ACHN (cell line): Measurements from ENCODE around the gene NEXN.
"Not testable (repeated sequence)": the region's sequence is repeated elsewhere in the genome, so short reads cannot be mapped to it uniquely, and the experiment has no call there.

Experiments used
- DNase-seq: peaks from one replicate; pipeline ENCODE4 v3.0.0-alpha.2; 2015
- in situ Hi-C: cut with HindIII; loops from 2 replicates; pipeline ENCODE4 v1.10.0; 2017; ENCODE audit warnings: low sequenced_read_pairs, low pct_ligation_motif_present, low pct_unique_long_range_greater_than_20kb

The NEXN gene

DNA sequence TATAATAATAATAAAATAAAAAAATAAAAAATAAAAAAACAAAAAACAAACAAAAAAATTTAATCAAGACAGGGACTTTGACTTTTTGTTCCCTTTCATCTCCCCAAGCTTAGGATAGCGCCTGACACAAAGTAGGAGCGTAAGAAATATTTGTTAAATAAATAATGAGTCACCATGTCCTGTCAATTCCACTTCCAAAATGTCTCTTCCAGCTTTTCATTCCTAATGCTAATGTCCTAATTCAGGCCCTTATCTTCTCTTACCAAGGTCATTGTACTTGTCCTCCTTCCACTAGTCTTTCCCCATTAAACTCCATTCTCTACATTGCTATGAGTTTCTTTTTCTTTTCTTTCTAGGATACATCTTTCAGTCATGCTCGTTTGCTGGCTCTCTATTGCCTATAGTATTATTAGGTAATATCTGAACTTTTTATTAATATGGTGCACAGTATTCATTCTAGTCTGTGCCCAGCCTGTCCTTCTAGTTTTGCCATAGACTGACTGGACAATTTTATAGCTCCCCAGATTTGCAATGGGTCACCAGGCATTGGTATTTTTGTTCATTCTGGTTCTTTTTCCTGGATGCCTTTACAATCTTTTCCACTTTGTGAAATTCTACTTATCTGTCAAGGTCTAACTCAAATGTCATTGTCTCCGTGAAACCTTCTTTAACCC lies 11.4 kb downstream of the NEXN start:
- DNase-seq = no peak
- in situ Hi-C loops = no loop called here

DNA sequence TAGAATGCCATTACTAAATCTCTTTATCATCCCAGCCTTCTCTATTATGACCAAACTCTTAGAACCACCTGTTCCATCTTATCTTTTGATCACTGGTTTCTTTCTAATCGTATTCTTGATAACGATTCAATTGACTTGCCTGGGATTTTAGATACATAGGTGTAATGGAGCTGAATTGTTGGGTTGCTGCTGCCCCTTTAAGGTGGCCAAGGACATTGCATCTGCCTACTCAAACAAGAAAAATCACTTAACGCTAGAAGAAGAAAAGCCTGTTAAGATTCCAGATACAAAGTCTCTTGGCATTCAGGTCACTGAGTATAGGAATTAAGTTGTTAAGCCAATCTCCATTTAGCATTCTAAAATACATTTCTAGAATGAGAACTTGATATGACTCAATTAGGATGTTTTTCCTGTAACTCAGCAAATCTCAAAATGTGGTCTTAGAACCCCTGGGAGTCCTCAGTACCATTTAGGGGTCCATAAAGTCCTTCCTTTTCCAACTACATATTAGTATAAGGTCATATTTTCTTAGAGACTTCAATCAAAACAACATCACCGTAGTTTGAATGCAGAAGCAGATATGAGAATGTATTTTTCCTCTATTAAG lies 12.4 kb downstream of the NEXN start:
- in situ Hi-C loops = no loop called here
- DNase-seq = peak; percentile 64

DNA sequence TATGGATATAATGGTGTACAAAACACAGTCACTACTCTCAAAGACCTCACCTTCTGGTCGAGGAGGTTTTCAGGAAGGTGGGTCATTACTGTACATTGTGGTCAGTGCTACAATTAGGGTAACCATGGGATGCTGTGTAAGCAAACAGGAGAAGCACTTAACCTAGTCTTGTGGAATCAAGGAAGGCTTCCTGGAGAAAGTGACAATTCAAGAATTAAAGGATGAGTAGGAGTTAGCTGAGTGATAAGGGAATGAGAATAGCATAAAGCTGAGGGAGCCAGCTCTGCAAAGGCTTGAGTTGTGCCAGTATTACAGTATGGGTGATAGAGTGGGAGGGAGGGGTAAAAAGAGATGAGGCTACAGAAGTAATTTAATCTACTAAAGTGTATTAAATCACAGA lies 17.2 kb downstream of the NEXN start:
- in situ Hi-C loops = no loop called here
- no peak for DNase-seq

GRCh38 chr1:77906019-77906545 lies 17.7 kb downstream of the NEXN start:
- in situ Hi-C loops = no loop called here
- no peak for DNase-seq

- in situ Hi-C loops = no loop called here
- no peak for DNase-seq
These were observed 18.2 kb downstream of the NEXN start for GRCh38 chr1:77906624-77907023.

- DNase-seq = no peak
- in situ Hi-C loops = no loop called here
These were observed 21.7 kb downstream of the NEXN start for GRCh38 chr1:77910116-77910515.

DNA sequence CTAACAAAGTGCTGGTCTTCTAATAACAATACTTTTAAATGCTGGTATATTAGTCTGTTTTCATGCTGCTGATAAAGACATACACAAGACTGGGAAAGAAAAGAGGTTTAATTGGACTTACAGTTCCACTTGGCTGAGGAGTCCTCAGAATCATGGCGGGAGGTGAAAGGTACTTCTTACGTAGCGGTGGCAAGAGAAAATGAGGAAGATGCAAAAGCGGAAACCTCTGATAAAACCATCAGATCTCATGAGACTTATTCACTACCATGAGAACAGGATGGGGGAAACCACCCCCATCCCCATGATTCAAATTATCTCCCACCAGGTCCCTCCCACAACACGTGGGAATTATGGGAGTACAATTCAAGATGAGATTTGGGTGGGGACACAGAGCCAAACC lies 30.5 kb downstream of the NEXN start:
- DNase-seq, in situ Hi-C loops: not testable (repeated sequence)

GRCh38 chr1:77925518-77925917 lies 37.1 kb downstream of the NEXN start:
- in situ Hi-C loops = no loop called here
- no peak for DNase-seq

DNA sequence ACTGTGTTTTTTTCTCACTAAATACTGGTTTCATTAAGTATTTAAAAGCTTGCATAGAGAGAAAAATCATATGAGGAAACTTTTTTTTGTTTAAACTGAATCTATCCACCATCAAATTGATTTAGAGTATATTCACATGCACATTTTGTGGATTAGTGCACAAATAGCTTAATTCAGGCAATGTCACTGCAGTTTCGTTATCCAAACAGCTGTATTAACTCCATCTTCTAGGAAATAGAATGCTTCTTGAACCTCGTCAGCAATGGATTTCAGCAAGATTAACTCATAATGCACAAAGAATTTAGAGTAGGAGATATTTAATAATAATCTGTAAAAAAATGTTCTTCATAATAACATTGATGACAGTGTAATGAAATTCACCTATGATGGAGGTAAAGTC lies 37.5 kb downstream of the NEXN start:
- in situ Hi-C loops = no loop called here
- DNase-seq = no peak

- in situ Hi-C loops = no loop called here
- DNase-seq = no peak
These were observed 38.3 kb downstream of the NEXN start for GRCh38 chr1:77926561-77927357.

GRCh38 chr1:77927414-77927813 lies 39.0 kb downstream of the NEXN start:
- no peak for DNase-seq
- in situ Hi-C loops = no loop called here

- in situ Hi-C loops = no loop called here
- DNase-seq = no peak
These were observed 41.4 kb downstream of the NEXN start for GRCh38 chr1:77929806-77930205.

DNA sequence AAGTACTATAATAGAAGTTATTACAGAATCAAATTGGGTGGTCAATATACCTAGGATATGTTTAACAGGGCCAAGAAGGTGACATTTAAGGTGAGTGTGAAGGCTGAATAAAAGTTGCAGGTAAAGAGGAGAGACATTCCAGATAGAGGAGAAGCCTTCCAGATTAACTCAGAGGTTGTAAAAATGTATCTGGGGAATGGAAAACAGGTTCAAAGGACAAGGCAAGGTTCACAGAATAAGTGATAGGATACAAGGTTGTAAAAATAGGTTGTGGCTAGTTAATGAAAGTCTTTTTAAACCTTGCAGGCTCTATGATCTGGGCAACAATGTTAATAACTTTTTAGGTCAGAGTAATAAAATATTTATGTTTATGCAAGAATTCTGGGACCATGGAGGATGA lies 50.2 kb downstream of the NEXN start:
- DNase-seq = no peak
- in situ Hi-C loops = no loop called here

- in situ Hi-C loops = no loop called here
- no peak for DNase-seq
These were observed 52.6 kb downstream of the NEXN start for GRCh38 chr1:77940921-77941570.

GRCh38 chr1:77942400-77943140 lies 54.1 kb downstream of the NEXN start:
- in situ Hi-C loops = no loop called here

GRCh38 chr1:77945345-77945744 lies 56.9 kb downstream of the NEXN start:
- DNase-seq = no peak

More at GRCh38 chr1:77942400-77943140, 54.1 kb downstream of the NEXN start:
- no peak for DNase-seq

GRCh38 chr1:77948841-77949424 lies 60.5 kb downstream of the NEXN start:
- DNase-seq = peak; percentile 43
- in situ Hi-C loops = no loop called here

More at GRCh38 chr1:77945345-77945744, 56.9 kb downstream of the NEXN start:
- in situ Hi-C loops = no loop called here

- no peak for DNase-seq
- in situ Hi-C loops = no loop called here
These were observed 62.4 kb downstream of the NEXN start for GRCh38 chr1:77950873-77951272.
